Liver (tissue), 9 donors: ENCODE data around the gene PPP1R14C. TPM values are rescaled to one million over a fixed set of nuclear protein-coding genes. Genes with fewer than 3 reads are reported as not detected.

ENCODE experiments used
- DNase-seq: peaks from one replicate; pipeline ENCODE4 v3.0.0-alpha.2; 2017; ENCODE audit warnings: low spot score
- H3K27ac ChIP-seq, 2 donors: one replicate each; pipeline ENCODE4 v1.7.0; 2013; ENCODE audit warnings: inconsistent platforms in 2 of 2, low read length in 2 of 2, control low read depth in 1 of 2, low read depth in 1 of 2, mild to moderate bottlenecking in 1 of 2
- H3K27me3 ChIP-seq, 4 donors: one replicate each; pipeline versions ENCODE4 v1.6.1 to v1.7.0; 2013; ENCODE audit warnings: low read length in 3 of 4, inconsistent platforms in 1 of 4, mild to moderate bottlenecking in 1 of 4, moderate library complexity in 1 of 4; ENCODE audit not compliant: control insufficient read depth in 4 of 4, insufficient read depth in 4 of 4
- H3K36me3 ChIP-seq, 4 donors: one replicate each; pipeline versions ENCODE4 v1.6.1 to v1.7.0; 2013; ENCODE audit warnings: low read length in 3 of 4, mild to moderate bottlenecking in 3 of 4, low read depth in 1 of 4, moderate library complexity in 1 of 4; ENCODE audit not compliant: control insufficient read depth in 4 of 4, insufficient read depth in 3 of 4
- H3K4me1 ChIP-seq, 4 donors: one replicate each; pipeline versions ENCODE4 v1.6.1 to v1.7.0; 2013; ENCODE audit warnings: low read length in 3 of 4, mild to moderate bottlenecking in 3 of 4, moderate library complexity in 1 of 4; ENCODE audit not compliant: control insufficient read depth in 4 of 4, insufficient read depth in 4 of 4
- H3K4me3 ChIP-seq, 3 donors: one replicate each; pipeline versions ENCODE4 v1.6.1 to v1.7.0; 2013; ENCODE audit warnings: low read length in 3 of 3, control low read depth in 1 of 3, low read depth in 1 of 3, mild to moderate bottlenecking in 1 of 3
- H3K9ac ChIP-seq, 2 donors: one replicate each; pipeline ENCODE4 v1.7.0; 2013; ENCODE audit warnings: low read length in 2 of 2, mild to moderate bottlenecking in 2 of 2, moderate library complexity in 2 of 2, control low read depth in 1 of 2, low read depth in 1 of 2
- H3K9me3 ChIP-seq, 4 donors: one replicate each; pipeline versions ENCODE4 v1.6.1 to v1.7.0; 2013; ENCODE audit warnings: low read length in 3 of 4; ENCODE audit not compliant: control insufficient read depth in 4 of 4
- EGR1 ChIP-seq, 2 donors: IDR thresholded peaks; 2 replicates each; pipeline ENCODE4 v1.6.1; 2016 to 2018; ENCODE audit warnings: antibody characterized with exemption in 2 of 2, low read depth in 2 of 2
- HNF4A ChIP-seq, 2 donors: conservative IDR thresholded peaks; 2 replicates each; pipeline ENCODE4 v1.6.1; 2016; ENCODE audit warnings: antibody characterized with exemption in 2 of 2, mild to moderate bottlenecking in 2 of 2
- HNF4G ChIP-seq: IDR thresholded peaks from 2 replicates; pipeline ENCODE4 v1.6.1; 2016; ENCODE audit warnings: antibody characterized with exemption
- JUND ChIP-seq, 2 donors: IDR thresholded peaks; 2 replicates each; pipeline ENCODE4 v1.6.1; 2016; ENCODE audit warnings: antibody characterized with exemption in 2 of 2
- RXRA ChIP-seq, 2 donors: IDR thresholded peaks; 2 replicates each; pipeline ENCODE4 v1.6.1; 2017 to 2018; ENCODE audit warnings: antibody characterized with exemption in 2 of 2, mild to moderate bottlenecking in 1 of 2
- SP1 ChIP-seq: IDR thresholded peaks from 2 replicates; pipeline ENCODE4 v1.6.1; 2018; ENCODE audit warnings: antibody characterized with exemption, mild to moderate bottlenecking
- WGBS: extraction: QIAGEN DNeasy Blood & Tissue Kit; methylation state at CpG from one replicate; pipeline ENCODE4 v1.1.7; 2013; 5-methylcytosine and 5-hydroxymethylcytosine counted together
- polyA plus RNA-seq, 2 donors: library from polyadenylated mRNA; stranded (reverse) in 1 of 2; unstranded in 1 of 2; fragments of 200-250 nt in 1 of 2; fragments of >200 nt in 1 of 2; fragmentation: Nextera tagmentation in 1 of 2; extraction: Ambion mirVana in 1 of 2; gene quantifications; one replicate each; pipeline versions ENCODE4 v1.2.1 to v1.2.3, GENCODE V29; 2013 to 2015
- total RNA-seq, 2 donors: library from RNA; depleted of rRNA; stranded (reverse); fragments of >200 nt; gene quantifications; one replicate each; pipeline ENCODE4 v1.2.3, GENCODE V29; 2014
- TF ChIP-seq, protein P1 (sequence below): fragments of 150-350 bp; IDR thresholded peaks from 2 replicates; pipeline ENCODE4 v1.5.1; 2017; ENCODE audit warnings: improper control_type of control experiment, low read depth, low read length; ENCODE audit not compliant: missing input control
- TF ChIP-seq, protein P2 (sequence below): IDR thresholded peaks from 2 replicates; pipeline ENCODE4 v1.6.1; 2016; ENCODE audit warnings: antibody characterized with exemption, mild to moderate bottlenecking
- TF ChIP-seq, protein P3 (sequence below): IDR thresholded peaks from 2 replicates; pipeline ENCODE4 v1.6.1; 2016; ENCODE audit warnings: antibody characterized with exemption
- donor health status: healthy.
- donor health status: healthy.
- donor health status: healthy.
- donor health status: healthy.
- donor health status: healthy.

Gene PPP1R14C
- total and polyA plus RNA-seq, 4 donors, result 0.05 TPM; not detected in 3

GRCh38 chr6:150289454-150290071 lies 146.7 kb downstream of the PPP1R14C start:
- WGBS, result 81% methylated on average over 8 of the region's 8 CpGs
- no peaks in the 10 kb centered on the region for H3K36me3 ChIP-seq
- no peaks in the 10 kb centered on the region for H3K9me3 ChIP-seq
- no peak for DNase-seq
- H3K4me3 ChIP-seq, result no peak overlapping the region
- peaks cover 0 to 3% (median 0%) of the 10 kb centered on the region in 4 donors for H3K27me3 ChIP-seq
- H3K4me1 ChIP-seq, result no peaks in the 10 kb centered on the region
- H3K27ac ChIP-seq, result no peak overlapping the region
- TF ChIP-seq, protein P1, sequence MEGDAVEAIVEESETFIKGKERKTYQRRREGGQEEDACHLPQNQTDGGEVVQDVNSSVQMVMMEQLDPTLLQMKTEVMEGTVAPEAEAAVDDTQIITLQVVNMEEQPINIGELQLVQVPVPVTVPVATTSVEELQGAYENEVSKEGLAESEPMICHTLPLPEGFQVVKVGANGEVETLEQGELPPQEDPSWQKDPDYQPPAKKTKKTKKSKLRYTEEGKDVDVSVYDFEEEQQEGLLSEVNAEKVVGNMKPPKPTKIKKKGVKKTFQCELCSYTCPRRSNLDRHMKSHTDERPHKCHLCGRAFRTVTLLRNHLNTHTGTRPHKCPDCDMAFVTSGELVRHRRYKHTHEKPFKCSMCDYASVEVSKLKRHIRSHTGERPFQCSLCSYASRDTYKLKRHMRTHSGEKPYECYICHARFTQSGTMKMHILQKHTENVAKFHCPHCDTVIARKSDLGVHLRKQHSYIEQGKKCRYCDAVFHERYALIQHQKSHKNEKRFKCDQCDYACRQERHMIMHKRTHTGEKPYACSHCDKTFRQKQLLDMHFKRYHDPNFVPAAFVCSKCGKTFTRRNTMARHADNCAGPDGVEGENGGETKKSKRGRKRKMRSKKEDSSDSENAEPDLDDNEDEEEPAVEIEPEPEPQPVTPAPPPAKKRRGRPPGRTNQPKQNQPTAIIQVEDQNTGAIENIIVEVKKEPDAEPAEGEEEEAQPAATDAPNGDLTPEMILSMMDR, result no peak
- TF ChIP-seq, protein P2, sequence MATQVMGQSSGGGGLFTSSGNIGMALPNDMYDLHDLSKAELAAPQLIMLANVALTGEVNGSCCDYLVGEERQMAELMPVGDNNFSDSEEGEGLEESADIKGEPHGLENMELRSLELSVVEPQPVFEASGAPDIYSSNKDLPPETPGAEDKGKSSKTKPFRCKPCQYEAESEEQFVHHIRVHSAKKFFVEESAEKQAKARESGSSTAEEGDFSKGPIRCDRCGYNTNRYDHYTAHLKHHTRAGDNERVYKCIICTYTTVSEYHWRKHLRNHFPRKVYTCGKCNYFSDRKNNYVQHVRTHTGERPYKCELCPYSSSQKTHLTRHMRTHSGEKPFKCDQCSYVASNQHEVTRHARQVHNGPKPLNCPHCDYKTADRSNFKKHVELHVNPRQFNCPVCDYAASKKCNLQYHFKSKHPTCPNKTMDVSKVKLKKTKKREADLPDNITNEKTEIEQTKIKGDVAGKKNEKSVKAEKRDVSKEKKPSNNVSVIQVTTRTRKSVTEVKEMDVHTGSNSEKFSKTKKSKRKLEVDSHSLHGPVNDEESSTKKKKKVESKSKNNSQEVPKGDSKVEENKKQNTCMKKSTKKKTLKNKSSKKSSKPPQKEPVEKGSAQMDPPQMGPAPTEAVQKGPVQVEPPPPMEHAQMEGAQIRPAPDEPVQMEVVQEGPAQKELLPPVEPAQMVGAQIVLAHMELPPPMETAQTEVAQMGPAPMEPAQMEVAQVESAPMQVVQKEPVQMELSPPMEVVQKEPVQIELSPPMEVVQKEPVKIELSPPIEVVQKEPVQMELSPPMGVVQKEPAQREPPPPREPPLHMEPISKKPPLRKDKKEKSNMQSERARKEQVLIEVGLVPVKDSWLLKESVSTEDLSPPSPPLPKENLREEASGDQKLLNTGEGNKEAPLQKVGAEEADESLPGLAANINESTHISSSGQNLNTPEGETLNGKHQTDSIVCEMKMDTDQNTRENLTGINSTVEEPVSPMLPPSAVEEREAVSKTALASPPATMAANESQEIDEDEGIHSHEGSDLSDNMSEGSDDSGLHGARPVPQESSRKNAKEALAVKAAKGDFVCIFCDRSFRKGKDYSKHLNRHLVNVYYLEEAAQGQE, result no peak
- TF ChIP-seq RXRA (IDR thresholded peaks at IDR 0.05) (no peak), EGR1 (IDR thresholded peaks at IDR 0.05; ENCODE audit: low read depth in 2 of 2) (no peak)
- H3K9ac ChIP-seq, result no peak overlapping the region

GRCh38 chr6:150290429-150290828 lies 147.6 kb downstream of the PPP1R14C start:
- no peak overlapping the region for H3K27ac ChIP-seq
- WGBS, result 82% methylated on average over 10 of the region's 10 CpGs

GRCh38 chr6:150291968-150292710 lies 149.3 kb downstream of the PPP1R14C start:
- TF ChIP-seq HNF4G, result no peak
- no peak for TF ChIP-seq HNF4A (conservative IDR thresholded peaks at IDR 0.05)
- 90% methylated on average over 10 of the region's 10 CpGs for WGBS
- no peak for DNase-seq
- Histone ChIP-seq H3K4me3 (no peak overlapping the region), H3K4me1 (no peaks in the 10 kb centered on the region), H3K9ac (no peak overlapping the region), H3K27me3 (no peaks in the 10 kb centered on the region), H3K9me3 (peaks cover under 1 to 9% (median 2%) of the 10 kb centered on the region in 4 donors), H3K36me3 (no peaks in the 10 kb centered on the region), H3K27ac (no peak overlapping the region)

More at GRCh38 chr6:150290429-150290828, 147.6 kb downstream of the PPP1R14C start:
- Histone ChIP-seq H3K4me1 (no peaks in the 10 kb centered on the region), H3K9ac (no peak overlapping the region), H3K9me3 (no peaks in the 10 kb centered on the region), H3K36me3 (no peaks in the 10 kb centered on the region), H3K27me3 (peaks cover 0 to 3% (median 0%) of the 10 kb centered on the region in 4 donors), H3K4me3 (no peak overlapping the region)
- DNase-seq, result no peak
- TF ChIP-seq SP1 (no peak), JUND (IDR thresholded peaks at IDR 0.05) (no peak)
- TF ChIP-seq, protein P3, sequence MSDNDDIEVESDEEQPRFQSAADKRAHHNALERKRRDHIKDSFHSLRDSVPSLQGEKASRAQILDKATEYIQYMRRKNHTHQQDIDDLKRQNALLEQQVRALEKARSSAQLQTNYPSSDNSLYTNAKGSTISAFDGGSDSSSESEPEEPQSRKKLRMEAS, result no peak
